ENCODE data around the gene TAF1L. TPM values are rescaled to one million over a fixed set of nuclear protein-coding genes. Genes with fewer than 3 reads are reported as not detected.

TAF1L gene
- 0.01 TPM in 1 of 5 replicates, not detected in the others for total RNA-seq (2022; extraction: Qiagen RNA extraction)

GRCh38 chr9:32635362-32635761 is at the start of gene TAF1L:
Gene TAF1L (minus strand): TSS chr9:32635669. CDS start chr9:32635579, 90 bp downstream.

Other genes starting within 250 kb of the TAF1L start
- gene RIGI, start 109.5 kb downstream of the TAF1L start, total RNA-seq (2022; extraction: Qiagen RNA extraction) = 3.0 to 5.3 TPM (median 3.7 TPM) in 5 replicates
- 10.6 to 16.9 TPM (median 13.9 TPM) in 5 replicates for gene SMIM27, start 83.3 kb downstream of the TAF1L start, total RNA-seq (2022; extraction: Qiagen RNA extraction)
- 10.9 to 17.4 TPM (median 12.3 TPM) in 5 replicates for gene TOPORS, start 83.1 kb downstream of the TAF1L start, total RNA-seq (2022; extraction: Qiagen RNA extraction)
- 106 to 125 TPM (median 110 TPM) in 5 replicates for gene NDUFB6, start 62.5 kb downstream of the TAF1L start, total RNA-seq (2022; extraction: Qiagen RNA extraction)
- gene TMEM215, start 147.9 kb upstream of the TAF1L start, total RNA-seq (2022; extraction: Qiagen RNA extraction) = 0.02 to 0.05 TPM in 2 of 5 replicates, not detected in the others

All from A549 treated with CORT108297 at 1 μM for 4 hours (cell line).